Right ventricle myocardium inferior (tissue), 1 donor: ENCODE measurements around the gene DTYMK. TPM values are rescaled to one million over a fixed set of nuclear protein-coding genes. Genes with fewer than 3 reads are reported as not detected.
"Not testable (repeated sequence)": the region's sequence is repeated elsewhere in the genome, so short reads cannot be mapped to it uniquely, and the experiment has no call there.

Experiments
- ATAC-seq: fragments of 200-7000 bp; cut with Tn5 transposase; one replicate; pipeline ENCODE4 v1.9.1; 2020; ENCODE audit warnings: mild to moderate bottlenecking, moderate library complexity
- DNase-seq: peaks from one replicate; pipeline ENCODE4 v3.0.0; 2021; ENCODE audit errors: missing footprints
- intact Hi-C: fragments of 100-400 bp; cut with DNase I; formaldehyde crosslinking; loops from one replicate; pipeline ENCODE4 v1.11.0; 2022
- long read RNA-seq: library from polyadenylated mRNA; unstranded; transcript quantifications from one replicate; pipeline ENCODE4 v2.0.0, GENCODE V29; 2021
- total RNA-seq: library from RNA; stranded (reverse); fragmentation: NEBNext Ultra II Directional; extraction: Animal tissue kit (Norgen Biotek cat#: 25700); gene quantifications from one replicate; pipeline ENCODE4 v1.2.1, GENCODE V29; 2021
- donor health status: DM: no; HTN: yes; CAD: no; lungs with severe emphysema.

Gene DTYMK
- 11.1 TPM for total RNA-seq
- long read RNA-seq, transcript DTYMK-201 (5 exons, 1,232 nt): major isoform, 10 of 12 reads
- long read RNA-seq, partial matches to known transcripts: 1 of 12 reads
- long read RNA-seq, other reads (novel, unspliced or antisense): 1 of 12 reads

- ATAC-seq (peak; percentile 99), DNase-seq (peak; percentile 99)
- intact Hi-C loops: loop anchor here (1.0 to 5.0 kb wide), 2 partner anchors 45 to 50 kb away; partner anchors contain the start of genes ATG4B, D2HGDH and THAP4
Measured at GRCh38 chr2:241686650-241687425, at the start of gene DTYMK. TSS of gene DTYMK (minus strand) at chr2:241686815. CDS start at chr2:241686783, 32 bp downstream.

GRCh38 chr2:241736111-241736510, 49.5 kb upstream of the DTYMK start:
- intact Hi-C loops: no loop called here
- no peak for ATAC-seq
- peak; percentile 15 for DNase-seq

GRCh38 chr2:241734467-241735208, 48.0 kb upstream of the DTYMK start, which contains the start of gene D2HGDH:
TSS of gene D2HGDH (plus strand) at chr2:241734630. CDS start at chr2:241735225, 595 bp downstream.
- peak; percentile 95 for ATAC-seq
- peak; percentile 98 for DNase-seq
- intact Hi-C loops: loop anchor here (1.0 to 5.0 kb wide), 3 partner anchors 47 to 143 kb away; partner anchors contain the start of gene DTYMK

- ATAC-seq (no peak), DNase-seq (no peak)
- intact Hi-C loops: loop anchor here (1.0 to 5.0 kb wide), 3 partner anchors 47 to 143 kb away; partner anchors contain the start of gene DTYMK
Measured at GRCh38 chr2:241734208-241734466, 47.5 kb upstream of the DTYMK start.

- DNase-seq: no peak
- no peak for ATAC-seq
- intact Hi-C loops: loop anchor here (1.0 to 5.0 kb wide), 3 partner anchors 46 to 144 kb away; partner anchors contain the start of gene DTYMK
Measured at GRCh38 chr2:241733391-241734207, 47.0 kb upstream of the DTYMK start.

GRCh38 chr2:241732513-241733186, 46.0 kb upstream of the DTYMK start:
- ATAC-seq, DNase-seq: not testable (repeated sequence)
- intact Hi-C loops: loop anchor here (5.0 kb wide), 2 partner anchors 45 to 145 kb away; partner anchors contain the start of gene DTYMK

GRCh38 chr2:241730671-241731293, 44.2 kb upstream of the DTYMK start:
- DNase-seq (no peak), ATAC-seq (no peak)
- intact Hi-C loops: loop anchor here (5.0 kb wide), 2 partner anchors 43 to 147 kb away; partner anchors contain the start of gene DTYMK

- intact Hi-C loops: loop anchor here (5.0 kb wide), 2 partner anchors 43 to 147 kb away; partner anchors contain the start of gene DTYMK
- no peak for ATAC-seq
- no peak for DNase-seq
Measured at GRCh38 chr2:241729868-241730267, 43.3 kb upstream of the DTYMK start.

GRCh38 chr2:241728627-241729026, 42.0 kb upstream of the DTYMK start:
- ATAC-seq (peak; percentile 91), DNase-seq (peak; percentile 87)
- intact Hi-C loops: no loop called here

- ATAC-seq (peak; percentile 57), DNase-seq (no peak)
- intact Hi-C loops: no loop called here
Measured at GRCh38 chr2:241728000-241728399, 41.4 kb upstream of the DTYMK start.

- no peak for DNase-seq
- intact Hi-C loops: no loop called here
- no peak for ATAC-seq
Measured at GRCh38 chr2:241726459-241726858, 39.8 kb upstream of the DTYMK start.

- DNase-seq (no peak), ATAC-seq (no peak)
- intact Hi-C loops: no loop called here
Measured at GRCh38 chr2:241724975-241725870, 38.6 kb upstream of the DTYMK start.

GRCh38 chr2:241724259-241724974, 37.8 kb upstream of the DTYMK start:
- no peak for ATAC-seq
- DNase-seq: no peak
- intact Hi-C loops: no loop called here

GRCh38 chr2:241722896-241723454, 36.4 kb upstream of the DTYMK start:
- intact Hi-C loops: no loop called here
- DNase-seq: no peak
- ATAC-seq: no peak

GRCh38 chr2:241721852-241722251, 35.2 kb upstream of the DTYMK start:
- intact Hi-C loops: no loop called here
- no peak for ATAC-seq
- no peak for DNase-seq

GRCh38 chr2:241720560-241720959, 33.9 kb upstream of the DTYMK start:
- intact Hi-C loops: no loop called here
- DNase-seq: no peak
- ATAC-seq: peak; percentile 20
